Loucy (cell line): ENCODE measurements around the gene XPO1.

Source experiments
- H2AFZ ChIP-seq: fragments of 200-600 bp; sonication (generic); 2 replicates; pipeline ENCODE4 v1.6.0; 2016; ENCODE audit warnings: antibody characterized with exemption, mild to moderate bottlenecking, low read length, moderate library complexity
- H3F3A ChIP-seq: fragments of 200-600 bp; 2 replicates; pipeline ENCODE4 v1.6.0; 2016; ENCODE audit warnings: antibody characterized with exemption, low read depth, mild to moderate bottlenecking
- H3K27me3 ChIP-seq: fragments of 200-600 bp; sonication (generic); 2 replicates; pipeline ENCODE4 v1.6.1; 2014; ENCODE audit warnings: low read length, mild to moderate bottlenecking; ENCODE audit not compliant: insufficient read depth, poor library complexity, severe bottlenecking
- H3K36me3 ChIP-seq: fragments of 200-600 bp; sonication (generic); 2 replicates; pipeline ENCODE4 v1.6.1; 2016; ENCODE audit warnings: low read length; ENCODE audit not compliant: insufficient read depth
- H3K4me1 ChIP-seq: fragments of 200-600 bp; sonication (generic); 2 replicates; pipeline ENCODE4 v1.5.1; 2014; ENCODE audit warnings: low read length, mild to moderate bottlenecking; ENCODE audit not compliant: insufficient read depth, poor library complexity, severe bottlenecking
- H3K4me2 ChIP-seq: fragments of 200-600 bp; sonication (generic); 2 replicates; pipeline ENCODE4 v1.6.0; 2014; ENCODE audit warnings: antibody characterized with exemption, low read length, low read depth, mild to moderate bottlenecking; ENCODE audit not compliant: poor library complexity, severe bottlenecking
- H3K4me3 ChIP-seq: fragments of 200-600 bp; sonication (generic); 2 replicates; pipeline ENCODE4 v1.5.1; 2014; ENCODE audit warnings: low read length, mild to moderate bottlenecking, mixed read lengths; ENCODE audit not compliant: poor library complexity, severe bottlenecking
- H3K79me2 ChIP-seq: fragments of 200-600 bp; sonication (generic); 2 replicates; pipeline ENCODE4 v1.6.1; 2014; ENCODE audit warnings: low read length; ENCODE audit not compliant: insufficient read depth
- H3K9ac ChIP-seq: fragments of 200-600 bp; sonication (generic); 2 replicates; pipeline ENCODE4 v1.6.0; 2014; ENCODE audit warnings: mild to moderate bottlenecking, low read depth, low read length, moderate library complexity; ENCODE audit not compliant: poor library complexity, severe bottlenecking
- H3K9me2 ChIP-seq: fragments of 200-600 bp; sonication (generic); replicated peaks from 2 replicates; pipeline ENCODE4 v1.6.1; 2016; ENCODE audit warnings: low read depth, low read length, mixed read lengths
- H3K9me3 ChIP-seq: fragments of 200-600 bp; sonication (generic); 2 replicates; pipeline ENCODE4 v1.6.1; 2014; ENCODE audit warnings: mild to moderate bottlenecking, antibody characterized with exemption, low read length, low read depth; ENCODE audit not compliant: insufficient read depth
- H4K20me1 ChIP-seq: fragments of 200-600 bp; sonication (generic); 2 replicates; pipeline ENCODE4 v1.6.0; 2014; ENCODE audit warnings: antibody characterized with exemption, low read length, mild to moderate bottlenecking; ENCODE audit not compliant: insufficient read depth, poor library complexity, severe bottlenecking
- CTCF ChIP-seq: fragments of 200-600 bp; sonication (generic); conservative IDR thresholded peaks from 2 replicates; pipeline ENCODE4 v1.5.1; 2014; ENCODE audit warnings: mild to moderate bottlenecking, antibody characterized with exemption, low read length
- EZH2phosphoT487 ChIP-seq: fragments of 200-600 bp; IDR thresholded peaks from 2 replicates; pipeline ENCODE4 v1.6.1; 2018; ENCODE audit warnings: antibody characterized with exemption, mild to moderate bottlenecking, moderate library complexity, borderline replicate concordance

Gene XPO1

GRCh38 chr2:61536180-61536571, 2.0 kb downstream of the XPO1 start:
- Histone ChIP-seq H3K36me3 (peaks cover 5% of the 10 kb centered on the region; the same call in 1 of the 2 replicates), H2AFZ (no peak overlapping the region), H3K9ac (peak overlapping the region; percentile 99), H3K4me2 (peak overlapping the region; percentile 81), H3K9me2 (no peaks in the 10 kb centered on the region), H4K20me1 (peaks cover 56% of the 10 kb centered on the region), H3K4me1 (peaks cover 37% of the 10 kb centered on the region), H3K79me2 (peaks cover 69% of the 10 kb centered on the region), H3K9me3 (no peaks in the 10 kb centered on the region), H3K27me3 (no peaks in the 10 kb centered on the region), H3F3A (peaks cover 5% of the 10 kb centered on the region), H3K4me3 (peak overlapping the region; percentile 94)
- TF ChIP-seq CTCF (no peak), EZH2phosphoT487 (no peak)

- peaks cover 76% of the 10 kb centered on the region for H3K79me2 ChIP-seq
- peak overlapping the region; percentile 99 for H3K9ac ChIP-seq
- H3K4me2 ChIP-seq: peak overlapping the region; percentile 81
- H3K4me1 ChIP-seq: peaks cover 44% of the 10 kb centered on the region
- peak overlapping the region; percentile 94 for H3K4me3 ChIP-seq
- H3K36me3 ChIP-seq: peaks cover 7% of the 10 kb centered on the region; the same call in 1 of the 2 replicates
- peaks cover 5% of the 10 kb centered on the region for H3F3A ChIP-seq
- TF ChIP-seq EZH2phosphoT487 (no peak), CTCF (no peak)
- no peaks in the 10 kb centered on the region for H3K9me2 ChIP-seq
- no peak overlapping the region for H2AFZ ChIP-seq
- no peaks in the 10 kb centered on the region for H3K9me3 ChIP-seq
- peaks cover 63% of the 10 kb centered on the region for H4K20me1 ChIP-seq
- no peaks in the 10 kb centered on the region for H3K27me3 ChIP-seq
Measured at GRCh38 chr2:61535449-61535848, 2.7 kb downstream of the XPO1 start.

- H3K4me1 ChIP-seq: peaks cover 49% of the 10 kb centered on the region
Measured at GRCh38 chr2:61534926-61535325, 3.2 kb downstream of the XPO1 start.

More at GRCh38 chr2:61534926-61535325, 3.2 kb downstream of the XPO1 start:
- peak overlapping the region; percentile 94 for H3K4me3 ChIP-seq
- H4K20me1 ChIP-seq: peaks cover 69% of the 10 kb centered on the region
- H3K4me2 ChIP-seq: peak overlapping the region; percentile 81
- TF ChIP-seq CTCF (no peak), EZH2phosphoT487 (no peak)
- H2AFZ ChIP-seq: no peak overlapping the region
- H3F3A ChIP-seq: peaks cover 5% of the 10 kb centered on the region
- H3K36me3 ChIP-seq: peaks cover 11% of the 10 kb centered on the region; the same call in 1 of the 2 replicates
- peaks cover 81% of the 10 kb centered on the region for H3K79me2 ChIP-seq
- no peaks in the 10 kb centered on the region for H3K9me2 ChIP-seq
- H3K27me3 ChIP-seq: no peaks in the 10 kb centered on the region
- H3K9me3 ChIP-seq: no peaks in the 10 kb centered on the region
- peak overlapping the region; percentile 99 for H3K9ac ChIP-seq
